Measurements from ENCODE around the gene OR3A2.
"Not testable (repeated sequence)": the region's sequence is repeated elsewhere in the genome, so short reads cannot be mapped to it uniquely, and the experiment has no call there.

Gene OR3A2

DNA sequence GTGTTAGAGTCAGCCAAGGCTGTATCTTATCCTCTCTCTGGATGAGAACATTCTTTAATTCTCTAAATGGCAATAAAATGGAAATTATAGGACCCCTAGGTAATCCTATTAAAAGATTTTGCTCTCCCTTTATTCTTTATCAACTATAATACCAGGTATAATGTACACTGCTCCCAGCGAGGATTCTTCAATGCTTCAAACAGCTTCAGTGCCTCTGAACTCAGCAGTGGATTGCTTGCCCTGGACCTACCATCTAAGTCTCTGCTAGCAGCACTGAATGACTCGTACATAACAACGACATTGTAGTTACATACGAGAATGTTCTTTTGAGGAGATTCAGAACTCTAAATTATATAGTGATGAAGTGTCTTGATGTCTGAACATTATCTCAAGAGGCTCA lies 3.7 kb upstream of the OR3A2 start:
- Histone ChIP-seq H3K4me3 (ENCODE audit: insufficient read depth in 1 of 2, low read depth in 1 of 2, low read length in 2 of 2) (no peak overlapping the region), H2AK5ac (ENCODE audit: low read length, severe bottlenecking) (no peak overlapping the region), H3K79me1 (replicated peaks; ENCODE audit: low read length, poor library complexity, severe bottlenecking) (no peaks in the 10 kb centered on the region), H3K27me3 (ENCODE audit: control insufficient read depth in 1 of 2, insufficient read depth in 1 of 2, low read length in 2 of 2) (peaks cover 0 to 6% of the 10 kb centered on the region in 2 experiments), H3K23ac (ENCODE audit: low read length in 2 of 2) (no peak overlapping the region), H2BK12ac (ENCODE audit: low read length in 2 of 2) (no peak overlapping the region), H3K4me2 (ENCODE audit: low read length, poor library complexity, severe bottlenecking) (no peak overlapping the region), H2BK15ac (ENCODE audit: low read depth, poor library complexity, severe bottlenecking) (no peak overlapping the region), H3K4ac (ENCODE audit: low read depth in 1 of 2, low read length in 2 of 2) (no peak overlapping the region), H3K9ac (ENCODE audit: low read length) (no peak overlapping the region), H3K14ac (ENCODE audit: low read length in 2 of 2) (no peak overlapping the region), H3K36me3 (ENCODE audit: control insufficient read depth in 1 of 2, insufficient read depth in 2 of 2, low read depth in 1 of 2, low read length in 2 of 2) (no peaks in the 10 kb centered on the region), H3K4me1 (ENCODE audit: control insufficient read depth, insufficient read depth, low read depth, low read length) (no peaks in the 10 kb centered on the region), H2BK120ac (ENCODE audit: low read depth, low read length) (no peak overlapping the region), H2AFZ (ENCODE audit: low read depth, low read length) (no peak overlapping the region), H4K91ac (ENCODE audit: low read length) (no peak overlapping the region), H4K8ac (ENCODE audit: low read length) (no peak overlapping the region), H3K18ac (ENCODE audit: low read depth in 1 of 2, low read length in 2 of 2) (no peak overlapping the region), H3K9me3 (ENCODE audit: control insufficient read depth, low read length) (peaks cover 25% of the 10 kb centered on the region), H2BK5ac (ENCODE audit: low read depth, low read length, poor library complexity, severe bottlenecking) (no peak overlapping the region), H3K27ac (ENCODE audit: low read length, poor library complexity, severe bottlenecking) (no peak overlapping the region)
- DNase-seq, result no peak
- WGBS, result 75% methylated on average over 4 of the region's 4 CpGs

DNA sequence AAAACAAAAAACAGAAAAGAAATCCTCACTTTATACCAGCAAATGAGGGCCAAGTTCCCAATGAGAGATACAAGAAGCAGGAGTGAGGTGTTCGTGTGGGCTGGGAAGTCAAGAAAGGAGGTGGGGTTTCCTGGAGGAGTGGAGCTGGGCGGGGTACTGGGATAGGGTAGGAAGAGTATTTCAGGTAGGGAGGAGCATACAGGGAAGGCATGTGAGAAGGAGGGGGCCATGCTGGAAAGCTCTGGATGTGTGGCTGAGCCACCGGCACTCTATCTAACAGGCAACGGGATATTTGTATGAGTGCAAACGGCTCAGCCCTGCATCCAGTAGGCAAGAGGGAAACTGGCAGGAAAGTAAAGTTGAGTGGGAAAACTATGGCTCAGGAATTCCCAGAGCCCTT lies 4.2 kb downstream of the OR3A2 start:
- no peak overlapping the region for H4K91ac ChIP-seq (ENCODE audit: low read length)
- no peak overlapping the region for H2BK12ac ChIP-seq (ENCODE audit: low read length in 2 of 2)
- no peak overlapping the region for H3K27ac ChIP-seq (ENCODE audit: low read length, poor library complexity, severe bottlenecking)
- no peak overlapping the region for H3K4me3 ChIP-seq (ENCODE audit: insufficient read depth in 1 of 2, low read depth in 1 of 2, low read length in 2 of 2)
- H3K9me3 ChIP-seq (ENCODE audit: control insufficient read depth, low read length), result peaks cover 2% of the 10 kb centered on the region
- no peak overlapping the region for H4K8ac ChIP-seq (ENCODE audit: low read length)
- H3K27me3 ChIP-seq (ENCODE audit: control insufficient read depth in 1 of 2, insufficient read depth in 1 of 2, low read length in 2 of 2), result peaks cover 0 to 6% of the 10 kb centered on the region in 2 experiments
- no peaks in the 10 kb centered on the region for H3K79me1 ChIP-seq (replicated peaks; ENCODE audit: low read length, poor library complexity, severe bottlenecking)
- no peaks in the 10 kb centered on the region for H3K4me1 ChIP-seq (ENCODE audit: control insufficient read depth, insufficient read depth, low read depth, low read length)
- no peaks in the 10 kb centered on the region for H3K36me3 ChIP-seq (ENCODE audit: control insufficient read depth in 1 of 2, insufficient read depth in 2 of 2, low read depth in 1 of 2, low read length in 2 of 2)
- no peak overlapping the region for H3K9ac ChIP-seq (ENCODE audit: low read length)
- no peak overlapping the region for H3K18ac ChIP-seq (ENCODE audit: low read depth in 1 of 2, low read length in 2 of 2)
- H2AFZ ChIP-seq (ENCODE audit: low read depth, low read length), result no peak overlapping the region
- DNase-seq, result no peak
- no peak overlapping the region for H3K4me2 ChIP-seq (ENCODE audit: low read length, poor library complexity, severe bottlenecking)
- H3K4ac ChIP-seq (ENCODE audit: low read depth in 1 of 2, low read length in 2 of 2), result no peak overlapping the region
- H3K14ac ChIP-seq (ENCODE audit: low read length in 2 of 2), result no peak overlapping the region
- H2BK5ac ChIP-seq (ENCODE audit: low read depth, low read length, poor library complexity, severe bottlenecking), result no peak overlapping the region
- H2AK5ac ChIP-seq (ENCODE audit: low read length, severe bottlenecking), result no peak overlapping the region
- no peak overlapping the region for H2BK15ac ChIP-seq (ENCODE audit: low read depth, poor library complexity, severe bottlenecking)
- no peak overlapping the region for H2BK120ac ChIP-seq (ENCODE audit: low read depth, low read length)
- 76% methylated on average over 5 of the region's 5 CpGs for WGBS
- H3K23ac ChIP-seq (ENCODE audit: low read length in 2 of 2), result no peak overlapping the region

- Histone ChIP-seq H3K4me3 (ENCODE audit: insufficient read depth in 1 of 2, low read depth in 1 of 2, low read length in 2 of 2) (no peak overlapping the region), H3K79me1 (replicated peaks; ENCODE audit: low read length, poor library complexity, severe bottlenecking) (no peaks in the 10 kb centered on the region)
Observed at GRCh38 chr17:3378321-3378720, 7.8 kb downstream of the OR3A2 start.

DNA sequence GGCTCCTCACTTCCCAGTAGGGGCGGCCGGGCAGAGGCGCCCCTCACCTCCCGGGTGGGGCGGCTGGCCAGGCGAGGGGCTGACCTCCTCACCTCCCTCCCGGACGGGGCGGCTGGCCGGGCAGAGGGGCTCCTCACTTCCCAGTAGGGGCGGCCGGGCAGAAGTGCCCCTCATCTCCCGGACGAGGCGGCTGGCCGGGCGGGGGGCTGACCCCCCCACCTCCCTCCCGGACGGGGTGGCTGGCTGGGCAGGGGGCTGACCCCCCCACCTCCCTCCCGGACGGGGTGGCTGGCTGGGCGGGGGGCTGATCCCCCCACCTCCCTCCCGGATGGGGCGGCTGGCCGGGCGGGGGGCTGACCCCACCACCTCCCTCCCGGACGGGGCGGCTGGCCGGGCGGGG lies 14.9 kb downstream of the OR3A2 start:
- H2BK12ac ChIP-seq (ENCODE audit: low read length in 2 of 2); H4K91ac ChIP-seq (ENCODE audit: low read length); H3K18ac ChIP-seq (ENCODE audit: low read depth in 1 of 2, low read length in 2 of 2); H3K79me1 ChIP-seq (replicated peaks; ENCODE audit: low read length, poor library complexity, severe bottlenecking); H2AK5ac ChIP-seq (ENCODE audit: low read length, severe bottlenecking); H3K4me2 ChIP-seq (ENCODE audit: low read length, poor library complexity, severe bottlenecking); H3K27ac ChIP-seq (ENCODE audit: low read length, poor library complexity, severe bottlenecking); H3K4me1 ChIP-seq (ENCODE audit: control insufficient read depth, insufficient read depth, low read depth, low read length); H4K8ac ChIP-seq (ENCODE audit: low read length); H3K9ac ChIP-seq (ENCODE audit: low read length); H2BK120ac ChIP-seq (ENCODE audit: low read depth, low read length); H2BK5ac ChIP-seq (ENCODE audit: low read depth, low read length, poor library complexity, severe bottlenecking); H3K27me3 ChIP-seq (ENCODE audit: control insufficient read depth in 1 of 2, insufficient read depth in 1 of 2, low read length in 2 of 2); DNase-seq; H3K36me3 ChIP-seq (ENCODE audit: control insufficient read depth in 1 of 2, insufficient read depth in 2 of 2, low read depth in 1 of 2, low read length in 2 of 2); H3K4ac ChIP-seq (ENCODE audit: low read depth in 1 of 2, low read length in 2 of 2); H2AFZ ChIP-seq (ENCODE audit: low read depth, low read length); H3K14ac ChIP-seq (ENCODE audit: low read length in 2 of 2); H2BK15ac ChIP-seq (ENCODE audit: low read depth, poor library complexity, severe bottlenecking); H3K23ac ChIP-seq (ENCODE audit: low read length in 2 of 2); H3K4me3 ChIP-seq (ENCODE audit: insufficient read depth in 1 of 2, low read depth in 1 of 2, low read length in 2 of 2): not testable (repeated sequence)
- H3K9me3 ChIP-seq (ENCODE audit: control insufficient read depth, low read length), result peaks cover 10% of the 10 kb centered on the region
- 93% methylated on average over 5 of the region's 31 CpGs for WGBS

More at GRCh38 chr17:3378321-3378720, 7.8 kb downstream of the OR3A2 start:
- no peak overlapping the region for H3K4me2 ChIP-seq (ENCODE audit: low read length, poor library complexity, severe bottlenecking)
- H3K27ac ChIP-seq (ENCODE audit: low read length, poor library complexity, severe bottlenecking), result no peak overlapping the region
- no peak overlapping the region for H3K23ac ChIP-seq (ENCODE audit: low read length in 2 of 2)
- no peaks in the 10 kb centered on the region for H3K27me3 ChIP-seq (ENCODE audit: control insufficient read depth in 1 of 2, insufficient read depth in 1 of 2, low read length in 2 of 2)
- no peak overlapping the region for H2AFZ ChIP-seq (ENCODE audit: low read depth, low read length)
- no peak for DNase-seq
- 58% methylated on average over 8 of the region's 8 CpGs for WGBS
- H3K9ac ChIP-seq (ENCODE audit: low read length), result no peak overlapping the region
- no peak overlapping the region for H3K18ac ChIP-seq (ENCODE audit: low read depth in 1 of 2, low read length in 2 of 2)
- no peak overlapping the region for H2BK5ac ChIP-seq (ENCODE audit: low read depth, low read length, poor library complexity, severe bottlenecking)
- H2BK120ac ChIP-seq (ENCODE audit: low read depth, low read length), result no peak overlapping the region
- no peak overlapping the region for H4K91ac ChIP-seq (ENCODE audit: low read length)
- no peak overlapping the region for H3K14ac ChIP-seq (ENCODE audit: low read length in 2 of 2)
- no peak overlapping the region for H2BK12ac ChIP-seq (ENCODE audit: low read length in 2 of 2)
- H3K9me3 ChIP-seq (ENCODE audit: control insufficient read depth, low read length), result peaks cover 9% of the 10 kb centered on the region
- no peaks in the 10 kb centered on the region for H3K36me3 ChIP-seq (ENCODE audit: control insufficient read depth in 1 of 2, insufficient read depth in 2 of 2, low read depth in 1 of 2, low read length in 2 of 2)
- H4K8ac ChIP-seq (ENCODE audit: low read length), result no peak overlapping the region
- H2AK5ac ChIP-seq (ENCODE audit: low read length, severe bottlenecking), result no peak overlapping the region
- no peak overlapping the region for H2BK15ac ChIP-seq (ENCODE audit: low read depth, poor library complexity, severe bottlenecking)
- no peak overlapping the region for H3K4ac ChIP-seq (ENCODE audit: low read depth in 1 of 2, low read length in 2 of 2)
- no peaks in the 10 kb centered on the region for H3K4me1 ChIP-seq (ENCODE audit: control insufficient read depth, insufficient read depth, low read depth, low read length)

Data from mesenchymal stem cell (in vitro differentiated cells and primary cell).